OCI-LY3 (cell line): ENCODE results near the gene EIF4G3.

Source experiments
- H2AFZ ChIP-seq: fragments of 200-600, 300-600 bp; shearing (Covaris generic); 2 replicates; pipeline ENCODE4 v1.6.0; 2014; ENCODE audit warnings: antibody characterized with exemption, low read depth, low read length
- H3K27ac ChIP-seq: fragments of 200-600, 300-600 bp; sonication (generic); 2 replicates; pipeline ENCODE4 v1.5.1; 2014; ENCODE audit warnings: mild to moderate bottlenecking, low read length, moderate library complexity, mixed read lengths
- H3K27me3 ChIP-seq: fragments of 200-600, 300-600 bp; sonication (generic); 2 replicates; pipeline ENCODE4 v1.6.1; 2014; ENCODE audit warnings: low read depth, low read length, mixed read lengths
- H3K36me3 ChIP-seq: fragments of 200-600, 300-600 bp; sonication (generic); replicated peaks from 2 replicates; pipeline ENCODE3; 2014; ENCODE audit warnings: low read depth, low read length, mixed read lengths
- H3K4me1 ChIP-seq: fragments of 300-600, 200-600 bp; sonication (generic); 2 replicates; pipeline ENCODE4 v1.6.1; 2014; ENCODE audit warnings: low read length, mixed read lengths
- H3K4me2 ChIP-seq: fragments of 200-600, 300-600 bp; sonication (generic); 2 replicates; pipeline ENCODE4 v1.6.1; 2014; ENCODE audit warnings: low read length, mixed read lengths
- H3K4me3 ChIP-seq: fragments of 300-600, 200-600 bp; sonication (generic); 2 replicates; pipeline ENCODE4 v1.5.1; 2014; ENCODE audit warnings: antibody characterized with exemption, mild to moderate bottlenecking, low read length, moderate library complexity
- H3K79me2 ChIP-seq: fragments of 300-600, 200-600 bp; shearing (Covaris generic); 2 replicates; pipeline ENCODE4 v1.6.1; 2014; ENCODE audit warnings: mild to moderate bottlenecking, low read length, mixed read lengths
- H3K9ac ChIP-seq: fragments of 300-600, 200-600 bp; shearing (Covaris generic); 2 replicates; pipeline ENCODE4 v1.6.0; 2014; ENCODE audit warnings: mild to moderate bottlenecking, low read length, moderate library complexity
- H3K9me3 ChIP-seq: fragments of 200-600, 300-600 bp; shearing (Covaris generic); 2 replicates; pipeline ENCODE4 v1.6.1; 2014; ENCODE audit warnings: low read length, mixed read lengths; ENCODE audit not compliant: insufficient read depth
- H4K20me1 ChIP-seq: fragments of 200-600, 300-600 bp; sonication (generic); 2 replicates; pipeline ENCODE4 v1.6.1; 2016; ENCODE audit warnings: low read length, mixed read lengths; ENCODE audit not compliant: insufficient read depth
- CTCF ChIP-seq: fragments of 200-600, 300-600 bp; sonication (generic); IDR thresholded peaks from 2 replicates; pipeline ENCODE4 v1.5.1; 2014; ENCODE audit warnings: antibody characterized with exemption, low read length, low read depth
- EZH2phosphoT487 ChIP-seq: fragments of 200-600 bp; shearing (Covaris generic); IDR thresholded peaks from 2 replicates; pipeline ENCODE4 v1.6.1; 2018; ENCODE audit warnings: antibody characterized with exemption, mixed run types, low read depth

Gene EIF4G3

GRCh38 chr1:21100481-21100921, 76.2 kb downstream of the EIF4G3 start:
- peaks cover 7% of the 10 kb centered on the region; the same call in 1 of the 2 replicates for H3K79me2 ChIP-seq
- H3K36me3 ChIP-seq = peaks cover 10% of the 10 kb centered on the region
- H3K9me3 ChIP-seq = no peaks in the 10 kb centered on the region
- no peaks in the 10 kb centered on the region for H3K27me3 ChIP-seq
- no peak overlapping the region for H3K27ac ChIP-seq
- H2AFZ ChIP-seq = no peak overlapping the region
- 0 out of 2 replicates have a peak, but pooled peaks cover 2% of the 10 kb centered on the region for H3K4me1 ChIP-seq
- no peak overlapping the region for H3K4me3 ChIP-seq
- no peak overlapping the region for H3K9ac ChIP-seq
- TF ChIP-seq EZH2phosphoT487 (no peak), CTCF (no peak)
- H4K20me1 ChIP-seq = no peaks in the 10 kb centered on the region
- no peak overlapping the region for H3K4me2 ChIP-seq

GRCh38 chr1:21099869-21100131, 76.9 kb downstream of the EIF4G3 start:
- H3K36me3 ChIP-seq = peaks cover 9% of the 10 kb centered on the region
- no peak overlapping the region for H3K27ac ChIP-seq
- H3K4me1 ChIP-seq = 0 out of 2 replicates have a peak, but pooled peaks cover 2% of the 10 kb centered on the region
- H3K79me2 ChIP-seq = peaks cover 7% of the 10 kb centered on the region; the same call in 1 of the 2 replicates
- no peaks in the 10 kb centered on the region for H3K9me3 ChIP-seq
- H3K4me3 ChIP-seq = no peak overlapping the region
- H3K4me2 ChIP-seq = no peak overlapping the region
- H3K9ac ChIP-seq = no peak overlapping the region
- H4K20me1 ChIP-seq = no peaks in the 10 kb centered on the region
- no peaks in the 10 kb centered on the region for H3K27me3 ChIP-seq
- no peak overlapping the region for H2AFZ ChIP-seq
- TF ChIP-seq EZH2phosphoT487 (no peak), CTCF (no peak)

GRCh38 chr1:21099034-21099868, 77.4 kb downstream of the EIF4G3 start:
- Histone ChIP-seq H3K9ac (no peak overlapping the region), H3K4me3 (no peak overlapping the region), H3K79me2 (peaks cover 7% of the 10 kb centered on the region; the same call in 1 of the 2 replicates), H3K27ac (no peak overlapping the region), H3K4me1 (0 out of 2 replicates have a peak, but pooled peaks cover 2% of the 10 kb centered on the region), H3K4me2 (no peak overlapping the region), H3K9me3 (no peaks in the 10 kb centered on the region), H3K36me3 (peaks cover 8% of the 10 kb centered on the region), H2AFZ (no peak overlapping the region), H4K20me1 (no peaks in the 10 kb centered on the region), H3K27me3 (no peaks in the 10 kb centered on the region)
- no peak for TF ChIP-seq CTCF
- TF ChIP-seq EZH2phosphoT487 = no peak

GRCh38 chr1:21098186-21098915, 78.3 kb downstream of the EIF4G3 start:
- Histone ChIP-seq H4K20me1 (no peaks in the 10 kb centered on the region), H3K27me3 (no peaks in the 10 kb centered on the region), H2AFZ (no peak overlapping the region), H3K4me1 (0 out of 2 replicates have a peak, but pooled peaks cover 2% of the 10 kb centered on the region), H3K4me2 (no peak overlapping the region), H3K36me3 (peaks cover 8% of the 10 kb centered on the region), H3K9ac (no peak overlapping the region), H3K79me2 (peaks cover 7% of the 10 kb centered on the region; the same call in 1 of the 2 replicates), H3K27ac (no peak overlapping the region), H3K9me3 (no peaks in the 10 kb centered on the region), H3K4me3 (no peak overlapping the region)
- no peak for TF ChIP-seq EZH2phosphoT487
- TF ChIP-seq CTCF = no peak
